OCI-LY3 (cell line): ENCODE results near the gene LGALS4.

Experiments
- H2AFZ ChIP-seq: fragments of 200-600, 300-600 bp; shearing (Covaris generic); 2 replicates; pipeline ENCODE4 v1.6.0; 2014; ENCODE audit warnings: antibody characterized with exemption, low read depth, low read length
- H3K27ac ChIP-seq: fragments of 200-600, 300-600 bp; sonication (generic); 2 replicates; pipeline ENCODE4 v1.5.1; 2014; ENCODE audit warnings: mild to moderate bottlenecking, low read length, moderate library complexity, mixed read lengths
- H3K27me3 ChIP-seq: fragments of 200-600, 300-600 bp; sonication (generic); 2 replicates; pipeline ENCODE4 v1.6.1; 2014; ENCODE audit warnings: low read depth, low read length, mixed read lengths
- H3K36me3 ChIP-seq: fragments of 200-600, 300-600 bp; sonication (generic); replicated peaks from 2 replicates; pipeline ENCODE3; 2014; ENCODE audit warnings: low read depth, low read length, mixed read lengths
- H3K4me1 ChIP-seq: fragments of 300-600, 200-600 bp; sonication (generic); 2 replicates; pipeline ENCODE4 v1.6.1; 2014; ENCODE audit warnings: low read length, mixed read lengths
- H3K4me2 ChIP-seq: fragments of 200-600, 300-600 bp; sonication (generic); 2 replicates; pipeline ENCODE4 v1.6.1; 2014; ENCODE audit warnings: low read length, mixed read lengths
- H3K4me3 ChIP-seq: fragments of 300-600, 200-600 bp; sonication (generic); 2 replicates; pipeline ENCODE4 v1.5.1; 2014; ENCODE audit warnings: antibody characterized with exemption, mild to moderate bottlenecking, low read length, moderate library complexity
- H3K79me2 ChIP-seq: fragments of 300-600, 200-600 bp; shearing (Covaris generic); 2 replicates; pipeline ENCODE4 v1.6.1; 2014; ENCODE audit warnings: mild to moderate bottlenecking, low read length, mixed read lengths
- H3K9ac ChIP-seq: fragments of 300-600, 200-600 bp; shearing (Covaris generic); 2 replicates; pipeline ENCODE4 v1.6.0; 2014; ENCODE audit warnings: mild to moderate bottlenecking, low read length, moderate library complexity
- H3K9me3 ChIP-seq: fragments of 200-600, 300-600 bp; shearing (Covaris generic); 2 replicates; pipeline ENCODE4 v1.6.1; 2014; ENCODE audit warnings: low read length, mixed read lengths; ENCODE audit not compliant: insufficient read depth
- H4K20me1 ChIP-seq: fragments of 200-600, 300-600 bp; sonication (generic); 2 replicates; pipeline ENCODE4 v1.6.1; 2016; ENCODE audit warnings: low read length, mixed read lengths; ENCODE audit not compliant: insufficient read depth
- CTCF ChIP-seq: fragments of 200-600, 300-600 bp; sonication (generic); IDR thresholded peaks from 2 replicates; pipeline ENCODE4 v1.5.1; 2014; ENCODE audit warnings: antibody characterized with exemption, low read length, low read depth
- EZH2phosphoT487 ChIP-seq: fragments of 200-600 bp; shearing (Covaris generic); IDR thresholded peaks from 2 replicates; pipeline ENCODE4 v1.6.1; 2018; ENCODE audit warnings: antibody characterized with exemption, mixed run types, low read depth

The LGALS4 gene

GRCh38 chr19:38850436-38850975 lies 37.8 kb upstream of the LGALS4 start:
- H2AFZ ChIP-seq: no peak overlapping the region
- no peaks in the 10 kb centered on the region for H3K27me3 ChIP-seq
- no peaks in the 10 kb centered on the region for H3K9me3 ChIP-seq
- H3K79me2 ChIP-seq: peaks cover 52% of the 10 kb centered on the region
- peak overlapping the region; percentile 96 for H3K4me2 ChIP-seq
- peak overlapping the region; percentile 90 for H3K9ac ChIP-seq
- peaks cover 27% of the 10 kb centered on the region for H4K20me1 ChIP-seq
- H3K4me1 ChIP-seq: peaks cover 18% of the 10 kb centered on the region
- peaks cover 30% of the 10 kb centered on the region for H3K36me3 ChIP-seq
- peak overlapping the region; percentile 79 for H3K4me3 ChIP-seq
- H3K27ac ChIP-seq: peak overlapping the region; percentile 93
- TF ChIP-seq EZH2phosphoT487: no peak

- H3K27me3 ChIP-seq: no peaks in the 10 kb centered on the region
- TF ChIP-seq EZH2phosphoT487 (no peak), CTCF (peak; percentile 38)
- no peak within 1 kb of the TSS for H2AFZ ChIP-seq
- H3K4me3 ChIP-seq: peak within 1 kb of the TSS; percentile 80
- H3K9ac ChIP-seq: peak within 1 kb of the TSS; percentile 97
- H4K20me1 ChIP-seq: peaks cover 30% of the 10 kb centered on the region
- H3K36me3 ChIP-seq: peaks cover 33% of the 10 kb centered on the region
- no peaks in the 10 kb centered on the region for H3K9me3 ChIP-seq
- H3K79me2 ChIP-seq: peaks cover 57% of the 10 kb centered on the region
- H3K4me2 ChIP-seq: peak within 1 kb of the TSS; percentile 96
- H3K4me1 ChIP-seq: peaks cover 18% of the 10 kb centered on the region
- peak within 1 kb of the TSS; percentile 93 for H3K27ac ChIP-seq
These were observed 37.2 kb upstream of the LGALS4 start, which contains the start of gene HNRNPL for GRCh38 chr19:38849860-38850435. TSS of gene HNRNPL (minus strand) at chr19:38849986. CDS start at chr19:38849966, 20 bp downstream.

GRCh38 chr19:38849147-38849859 lies 36.6 kb upstream of the LGALS4 start:
- peaks cover 32% of the 10 kb centered on the region for H4K20me1 ChIP-seq
- no peak overlapping the region for H2AFZ ChIP-seq
- H3K9ac ChIP-seq: peak overlapping the region; percentile 97
- TF ChIP-seq EZH2phosphoT487: no peak
- no peak for TF ChIP-seq CTCF
- H3K9me3 ChIP-seq: no peaks in the 10 kb centered on the region
- H3K27me3 ChIP-seq: no peaks in the 10 kb centered on the region
- peaks cover 64% of the 10 kb centered on the region for H3K79me2 ChIP-seq
- H3K4me2 ChIP-seq: peak overlapping the region; percentile 88
- H3K4me1 ChIP-seq: peaks cover 18% of the 10 kb centered on the region
- peaks cover 40% of the 10 kb centered on the region for H3K36me3 ChIP-seq
- peak overlapping the region; percentile 93 for H3K27ac ChIP-seq
- H3K4me3 ChIP-seq: peak overlapping the region; percentile 80

GRCh38 chr19:38848299-38849146 lies 35.8 kb upstream of the LGALS4 start:
- no peaks in the 10 kb centered on the region for H3K27me3 ChIP-seq
- peaks cover 48% of the 10 kb centered on the region for H3K36me3 ChIP-seq
- peak overlapping the region; percentile 88 for H3K4me2 ChIP-seq
- peaks cover 72% of the 10 kb centered on the region for H3K79me2 ChIP-seq
- H2AFZ ChIP-seq: no peak overlapping the region
- no peak for TF ChIP-seq EZH2phosphoT487
- no peak for TF ChIP-seq CTCF
- peaks cover 40% of the 10 kb centered on the region for H4K20me1 ChIP-seq
- H3K4me3 ChIP-seq: peak overlapping the region; percentile 80
- peak overlapping the region; percentile 93 for H3K27ac ChIP-seq
- no peaks in the 10 kb centered on the region for H3K9me3 ChIP-seq
- H3K4me1 ChIP-seq: peaks cover 18% of the 10 kb centered on the region
- peak overlapping the region; percentile 85 for H3K9ac ChIP-seq
